SK-N-SH (cell line): ENCODE data around the gene DAGLA. TPM values are rescaled to one million over a fixed set of nuclear protein-coding genes. Genes with fewer than 3 reads are reported as not detected.

Experiments
- CTCF ChIA-PET: fragments of 300-600, 350-600 bp; formaldehyde crosslinking; extraction: SDS; loops from one replicate; lab custom pipeline; 2021; lab: Yijun Ruan, JAX
- POLR2A ChIA-PET: fragments of 350-600 bp; sonication (Branson Sonifier 250); formaldehyde crosslinking; extraction: SDS; loops from one replicate; lab custom pipeline; 2020; ENCODE audit warnings: antibody characterized with exemption, inconsistent platforms; lab: Yijun Ruan, JAX
- DNase-seq: peaks from one replicate; pipeline ENCODE4 v3.0.0; 2012
- H2AFZ ChIP-seq: fragments of 200-600 bp; sonication (generic); 2 replicates; pipeline ENCODE4 v1.8.1; 2016; ENCODE audit warnings: antibody characterized with exemption, mild to moderate bottlenecking, low read depth
- H3F3A ChIP-seq: fragments of 200-600 bp; sonication (generic); replicated peaks from 2 replicates; pipeline ENCODE3; 2016; ENCODE audit warnings: antibody characterized with exemption, mild to moderate bottlenecking; ENCODE audit not compliant: insufficient read depth
- H3K27ac ChIP-seq, 2 experiments: fragments of 200-500 bp in 1 of 2; fragments of 200-600 bp in 1 of 2; sonication (Bioruptor generic) in 1 of 2; sonication (generic), shearing (Covaris generic) in 1 of 2; 2 replicates each; pipeline versions ENCODE4 v1.5.1 to v1.6.1; 2014 to 2016; ENCODE audit warnings: low read depth in 2 of 2, inconsistent platforms in 1 of 2, low read length in 1 of 2, mild to moderate bottlenecking in 1 of 2, mixed read lengths in 1 of 2
- H3K27me3 ChIP-seq: fragments of 200-600 bp; sonication (generic), shearing (Covaris generic); 2 replicates; pipeline ENCODE4 v1.6.1; 2016; ENCODE audit warnings: mixed run types; ENCODE audit not compliant: insufficient read depth
- H3K36me3 ChIP-seq, 2 experiments: fragments of 200-500 bp in 1 of 2; fragments of 200-600 bp in 1 of 2; sonication (Bioruptor generic) in 1 of 2; sonication (generic) in 1 of 2; replicated peaks in 1 of 2; 2 replicates each; pipeline versions ENCODE3 to v1.5.1; 2014 to 2016; ENCODE audit warnings: low read length in 1 of 2, mild to moderate bottlenecking in 1 of 2; ENCODE audit not compliant: insufficient read depth in 2 of 2, control insufficient read depth in 1 of 2
- H3K4me1 ChIP-seq, 2 experiments: fragments of 200-500 bp in 1 of 2; fragments of 200-600 bp in 1 of 2; sonication (Bioruptor generic) in 1 of 2; sonication (generic), shearing (Covaris generic) in 1 of 2; 2 replicates each; pipeline versions ENCODE4 v1.5.1 to v1.6.1; 2014 to 2016; ENCODE audit warnings: low read depth in 1 of 2, low read length in 1 of 2, mixed run types in 1 of 2; ENCODE audit not compliant: insufficient read depth in 2 of 2, control insufficient read depth in 1 of 2
- H3K4me2 ChIP-seq: fragments of 200-600 bp; sonication (generic), shearing (Covaris generic); 2 replicates; pipeline ENCODE4 v1.6.1; 2017; ENCODE audit warnings: mixed run types
- H3K4me3 ChIP-seq, 2 experiments: fragments of 200-500 bp in 1 of 2; fragments of 200-600 bp in 1 of 2; sonication (Bioruptor generic) in 1 of 2; sonication (generic), shearing (Covaris generic) in 1 of 2; 2 replicates each; pipeline versions ENCODE4 v1.5.1 to v1.8.1; 2014 to 2016; ENCODE audit warnings: low read depth in 2 of 2, inconsistent platforms in 1 of 2, low read length in 1 of 2, mild to moderate bottlenecking in 1 of 2, mixed read lengths in 1 of 2, moderate library complexity in 1 of 2
- H3K79me2 ChIP-seq: fragments of 200-600 bp; sonication (generic); 2 replicates; pipeline ENCODE4 v1.8.1; 2017; ENCODE audit warnings: mild to moderate bottlenecking; ENCODE audit not compliant: insufficient read depth
- H3K9ac ChIP-seq: fragments of 200-600 bp; sonication (generic); 2 replicates; pipeline ENCODE4 v1.6.1; 2017; ENCODE audit warnings: mixed run types
- H3K9me2 ChIP-seq: fragments of 200-600 bp; sonication (generic); 2 replicates; pipeline ENCODE4 v1.6.1; 2017; ENCODE audit warnings: mixed run types
- H3K9me3 ChIP-seq: fragments of 200-600 bp; sonication (generic); 2 replicates; pipeline ENCODE4 v1.6.1; 2017; ENCODE audit warnings: mixed run types, mild to moderate bottlenecking, moderate library complexity
- H4K20me1 ChIP-seq: fragments of 200-600 bp; sonication (generic); 2 replicates; pipeline ENCODE4 v1.6.1; 2017; ENCODE audit warnings: mild to moderate bottlenecking, mixed run types; ENCODE audit not compliant: insufficient read depth
- CTCF ChIP-seq: fragments of 200-600 bp; sonication (generic); IDR thresholded peaks from 2 replicates; pipeline ENCODE4 v1.6.1; 2017; ENCODE audit warnings: antibody characterized with exemption, mild to moderate bottlenecking, moderate library complexity
- ELF1 ChIP-seq: IDR thresholded peaks from 2 replicates; pipeline ENCODE4 v1.4.0; 2012
- EP300 ChIP-seq, 2 experiments: IDR thresholded peaks; 2 replicates each; pipeline versions ENCODE4 v1.4.0 to v1.6.1; 2012; ENCODE audit warnings: borderline replicate concordance in 1 of 2, low read depth in 1 of 2, low read length in 1 of 2
- EZH2phosphoT487 ChIP-seq: fragments of 200-600 bp; sonication (generic); IDR thresholded peaks from 2 replicates; pipeline ENCODE4 v1.6.1; 2017; ENCODE audit warnings: low read depth, mixed run types, mild to moderate bottlenecking, antibody characterized with exemption, moderate library complexity, borderline replicate concordance
- FOSL2 ChIP-seq: IDR thresholded peaks from 2 replicates; pipeline ENCODE4 v1.4.0; 2012; ENCODE audit warnings: low read depth, mild to moderate bottlenecking, moderate library complexity, borderline replicate concordance
- FOXJ3 ChIP-seq: sonication (generic); formaldehyde crosslinking; IDR thresholded peaks from 2 replicates; pipeline ENCODE4 v1.5.1; 2020; ENCODE audit warnings: mild to moderate bottlenecking, missing genetic modification reagents
- FOXM1 ChIP-seq: IDR thresholded peaks from 2 replicates; pipeline ENCODE4 v1.4.0; 2012; ENCODE audit warnings: low read depth, mild to moderate bottlenecking
- GABPA ChIP-seq: IDR thresholded peaks from 2 replicates; pipeline ENCODE4 v1.4.0; 2012; ENCODE audit warnings: low read depth, mild to moderate bottlenecking
- MAX ChIP-seq: IDR thresholded peaks from 2 replicates; pipeline ENCODE4 v1.4.0; 2012; ENCODE audit warnings: low read depth
- MEF2A ChIP-seq: IDR thresholded peaks from 2 replicates; pipeline ENCODE4 v1.4.0; 2012; ENCODE audit warnings: low read depth, borderline replicate concordance
- MXI1 ChIP-seq: IDR thresholded peaks from 2 replicates; pipeline ENCODE4 v1.6.1; 2012; ENCODE audit warnings: mild to moderate bottlenecking, low read depth, low read length, improper control_type of control experiment
- NFIC ChIP-seq: IDR thresholded peaks from 2 replicates; pipeline ENCODE4 v1.4.0; 2012; ENCODE audit warnings: borderline replicate concordance
- NRF1 ChIP-seq: IDR thresholded peaks from 2 replicates; pipeline ENCODE4 v1.6.1; 2012; ENCODE audit warnings: low read depth, mild to moderate bottlenecking, low read length
- PBX3 ChIP-seq: IDR thresholded peaks from 2 replicates; pipeline ENCODE4; 2012
- RAD21 ChIP-seq: IDR thresholded peaks from 2 replicates; pipeline ENCODE4 v1.6.1; 2012; ENCODE audit warnings: mild to moderate bottlenecking, low read length
- RCOR1 ChIP-seq: fragments of 150-350 bp; IDR thresholded peaks from 2 replicates; pipeline ENCODE4 v1.6.1; 2017; ENCODE audit warnings: antibody characterized with exemption, low read length
- RFX5 ChIP-seq: IDR thresholded peaks from 2 replicates; pipeline ENCODE4 v1.6.1; 2012; ENCODE audit warnings: mild to moderate bottlenecking, improper control_type of control experiment, low read length
- SIN3A ChIP-seq: IDR thresholded peaks from 2 replicates; pipeline ENCODE4 v1.6.1; 2012; ENCODE audit warnings: low read depth, mild to moderate bottlenecking, low read length, moderate library complexity, borderline replicate concordance
- SMC3 ChIP-seq: IDR thresholded peaks from 2 replicates; pipeline ENCODE4 v1.6.1; 2012; ENCODE audit warnings: low read depth, low read length, improper control_type of control experiment
- TCF12 ChIP-seq: IDR thresholded peaks from 2 replicates; pipeline ENCODE4 v1.4.0; 2012
- YY1 ChIP-seq: IDR thresholded peaks from 2 replicates; pipeline ENCODE4 v1.4.0; 2012; ENCODE audit warnings: low read depth, mild to moderate bottlenecking
- ZBTB33 ChIP-seq: IDR thresholded peaks from 2 replicates; pipeline ENCODE4 v1.4.0; 2012; ENCODE audit warnings: low read depth, borderline replicate concordance
- WGBS: methylation state at CpG from one replicate; pipeline ENCODE4 v1.1.6; 2017; ENCODE audit warnings: low lambda C conversion rate; 5-methylcytosine and 5-hydroxymethylcytosine counted together
- polyA plus RNA-seq, 3 experiments: library from polyadenylated mRNA; depleted of rRNA; stranded (reverse); fragments of >200 nt; gene quantifications; 2 replicates each; pipeline ENCODE4 v1.2.3, GENCODE V29; 2012
- TF ChIP-seq, protein P1 (sequence below): fragments of 150-350 bp; IDR thresholded peaks from 2 replicates; pipeline ENCODE4 v1.6.1; 2016; ENCODE audit warnings: mild to moderate bottlenecking, low read depth, low read length
- TF ChIP-seq, protein P2 (sequence below): fragments of 150-350 bp; IDR thresholded peaks from 2 replicates; pipeline ENCODE4 v1.6.1; 2017; ENCODE audit warnings: antibody characterized with exemption, low read length, low read depth, borderline replicate concordance

DAGLA gene
- polyA plus RNA-seq, 1 of the 3 experiments (the other 2 are of a cell fraction) = 3.3 TPM

DNA sequence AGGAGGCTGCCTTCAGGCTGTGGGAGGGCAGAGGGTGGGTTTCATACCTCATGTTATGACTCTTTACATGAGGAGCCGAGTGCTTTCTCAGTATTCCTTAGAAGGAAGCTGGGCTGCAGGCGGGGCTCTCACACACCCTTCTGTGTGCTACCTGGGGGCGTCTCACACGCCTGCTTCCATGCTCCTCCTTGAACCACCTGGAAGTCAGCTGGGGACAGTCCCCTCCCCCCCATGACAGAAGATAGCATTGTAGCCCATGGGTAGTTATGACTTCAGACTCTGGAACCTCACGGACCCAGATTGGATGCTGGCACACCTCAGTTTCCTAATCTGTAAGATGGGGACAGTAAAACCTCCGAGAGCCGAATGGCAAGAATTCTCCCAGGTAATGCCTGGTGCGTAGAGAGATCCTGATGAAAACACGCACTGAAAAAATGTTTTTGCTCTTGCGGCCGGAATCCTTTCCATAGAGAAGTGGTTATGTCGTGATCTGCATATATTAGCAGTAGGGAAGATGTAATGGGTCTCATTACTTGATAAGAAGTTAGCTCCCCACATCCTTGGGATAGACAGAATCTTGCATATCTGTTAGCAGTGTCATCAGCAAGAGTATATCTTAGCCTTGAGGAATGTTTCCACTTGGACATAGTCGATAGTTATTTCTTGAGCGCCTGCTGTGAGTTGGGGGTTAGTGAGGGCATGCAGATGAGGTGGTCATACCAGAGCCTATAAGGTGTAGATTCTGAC is 4.9 kb downstream of the DAGLA start (continued):
- TF ChIP-seq PBX3 = no peak
- no peak for TF ChIP-seq NFIC
- TF ChIP-seq ELF1 = no peak
- TF ChIP-seq SMC3 = no peak
- no peak for TF ChIP-seq CTCF
- TF ChIP-seq RAD21 = no peak
- no peak for TF ChIP-seq RFX5
- TF ChIP-seq MXI1 = no peak
- no peak for TF ChIP-seq EZH2phosphoT487
- no peak for TF ChIP-seq SIN3A
- no peak for TF ChIP-seq FOSL2
- no peak for TF ChIP-seq EP300 (IDR thresholded peaks at IDR 0.05; ENCODE audit: borderline replicate concordance in 1 of 2, low read depth in 1 of 2, low read length in 1 of 2)

- no peak overlapping the region for H3K9ac ChIP-seq
- H3F3A ChIP-seq = no peaks in the 10 kb centered on the region
- POLR2A ChIA-PET = no interaction called here
- TF ChIP-seq YY1 = no peak
- no peak for TF ChIP-seq MAX
- no peak for TF ChIP-seq RAD21
- no peak for TF ChIP-seq FOXM1
- no peak for TF ChIP-seq NRF1
- no peak for TF ChIP-seq SIN3A
- TF ChIP-seq, protein P1, sequence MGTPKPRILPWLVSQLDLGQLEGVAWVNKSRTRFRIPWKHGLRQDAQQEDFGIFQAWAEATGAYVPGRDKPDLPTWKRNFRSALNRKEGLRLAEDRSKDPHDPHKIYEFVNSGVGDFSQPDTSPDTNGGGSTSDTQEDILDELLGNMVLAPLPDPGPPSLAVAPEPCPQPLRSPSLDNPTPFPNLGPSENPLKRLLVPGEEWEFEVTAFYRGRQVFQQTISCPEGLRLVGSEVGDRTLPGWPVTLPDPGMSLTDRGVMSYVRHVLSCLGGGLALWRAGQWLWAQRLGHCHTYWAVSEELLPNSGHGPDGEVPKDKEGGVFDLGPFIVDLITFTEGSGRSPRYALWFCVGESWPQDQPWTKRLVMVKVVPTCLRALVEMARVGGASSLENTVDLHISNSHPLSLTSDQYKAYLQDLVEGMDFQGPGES = no peak
- no peak for TF ChIP-seq TCF12
- TF ChIP-seq GABPA = no peak
- TF ChIP-seq RCOR1 = no peak
- no peak for TF ChIP-seq RFX5
- no peak for TF ChIP-seq FOXJ3 (CRISPR knock-in tag)
- TF ChIP-seq, protein P2, sequence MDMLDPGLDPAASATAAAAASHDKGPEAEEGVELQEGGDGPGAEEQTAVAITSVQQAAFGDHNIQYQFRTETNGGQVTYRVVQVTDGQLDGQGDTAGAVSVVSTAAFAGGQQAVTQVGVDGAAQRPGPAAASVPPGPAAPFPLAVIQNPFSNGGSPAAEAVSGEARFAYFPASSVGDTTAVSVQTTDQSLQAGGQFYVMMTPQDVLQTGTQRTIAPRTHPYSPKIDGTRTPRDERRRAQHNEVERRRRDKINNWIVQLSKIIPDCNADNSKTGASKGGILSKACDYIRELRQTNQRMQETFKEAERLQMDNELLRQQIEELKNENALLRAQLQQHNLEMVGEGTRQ = no peak
- TF ChIP-seq MEF2A = no peak
- TF ChIP-seq MXI1 = no peak
- no peak for TF ChIP-seq ZBTB33
- no peak for TF ChIP-seq NFIC
- TF ChIP-seq, all 33 proteins: peak for 0
- H3K9me3 ChIP-seq = no peaks in the 10 kb centered on the region
- no peak overlapping the region for H2AFZ ChIP-seq
- no peaks in the 10 kb centered on the region for H4K20me1 ChIP-seq
- H3K4me2 ChIP-seq = no peak overlapping the region
- no peaks in the 10 kb centered on the region for H3K9me2 ChIP-seq
- H3K27ac ChIP-seq = no peak overlapping the region
- H3K4me3 ChIP-seq = no peak overlapping the region
- H3K79me2 ChIP-seq = no peaks in the 10 kb centered on the region
- DNase-seq = no peak
- H3K27me3 ChIP-seq = no peaks in the 10 kb centered on the region
- peaks cover 0 to 12% of the 10 kb centered on the region in 2 experiments; a peak in 1 of 4 replicates for H3K4me1 ChIP-seq
- CTCF ChIA-PET = no interaction called here
- no peaks in the 10 kb centered on the region for H3K36me3 ChIP-seq
- 97% methylated on average over 9 of the region's 9 CpGs for WGBS
Measured at GRCh38 chr11:61685617-61685967, 5.4 kb downstream of the DAGLA start.
